ENCODE data around the gene ITPKC.

DNA sequence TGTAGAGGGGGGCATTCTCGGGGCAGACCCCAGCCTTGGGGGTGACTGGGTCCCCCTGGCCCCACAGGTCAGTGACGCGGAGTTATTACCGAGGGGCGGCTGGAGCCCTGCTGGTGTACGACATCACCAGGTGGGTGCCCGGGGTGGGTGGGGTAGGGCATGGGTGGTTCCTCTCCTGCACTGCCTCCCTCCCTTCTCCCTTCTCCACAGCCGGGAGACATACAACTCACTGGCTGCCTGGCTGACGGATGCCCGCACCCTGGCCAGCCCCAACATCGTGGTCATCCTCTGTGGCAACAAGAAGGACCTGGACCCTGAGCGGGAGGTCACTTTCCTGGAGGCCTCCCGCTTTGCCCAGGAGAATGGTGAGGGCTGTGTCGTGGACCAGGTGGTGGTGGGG, 66.8 kb downstream of the ITPKC start:
- TF ChIP-seq MAFF (IDR thresholded peaks at IDR 0.05; ENCODE audit: low read length): no peak
- TF ChIP-seq NFRKB (IDR thresholded peaks at IDR 0.05; ENCODE audit: low read depth): no peak
